Measurements from ENCODE around the gene MFF. TPM values are rescaled to one million over a fixed set of nuclear protein-coding genes. Genes with fewer than 3 reads are reported as not detected.

Gene MFF
- total RNA-seq, 1 donor from 2014 or later, result 70.8 TPM

- peak; percentile 82 for DNase-seq (ENCODE audit: low spot score)
Measured at GRCh38 chr2:227406177-227407031, 81.4 kb downstream of the MFF start.

Other genes with a start within 250 kb of the MFF start
- 30.4 TPM for gene COL4A4, start 161.0 kb upstream of the MFF start, total RNA-seq
- 16.0 TPM for gene COL4A3, start 160.6 kb upstream of the MFF start, total RNA-seq
- gene TM4SF20, start 54.1 kb downstream of the MFF start, total RNA-seq, result not detected
- gene SCYGR1, start 62.7 kb downstream of the MFF start, total RNA-seq, result not detected
- 77.9 TPM for gene AGFG1, start 146.9 kb downstream of the MFF start, total RNA-seq

Measured in mucosa of gallbladder (tissue), 1 donor.